Activated CD4-positive, CD25-positive, alpha-beta regulatory T cell treated with anti-CD3 and anti-CD28 coated beads, Interleukin-2, amount 50 U/mL, for 16 hours (primary cell): ENCODE data around the gene ADAMTS16.
"Not testable (repeated sequence)": the region's sequence is repeated elsewhere in the genome, so short reads cannot be mapped to it uniquely, and the experiment has no call there.

Experiments
- DNase-seq: peaks from one replicate; pipeline ENCODE4 v3.0.0-alpha.2; 2020; ENCODE audit warnings: low read depth, low spot score

The ADAMTS16 gene

GRCh38 chr5:5139777-5140478 lies at the start of gene ADAMTS16:
Gene ADAMTS16, plus strand, starts transcription at chr5:5140330. Its CDS starts 138 bp downstream, at chr5:5140468.
- no peak for DNase-seq

- no peak for DNase-seq
Observed at GRCh38 chr5:5092149-5092548, 48.0 kb upstream of the ADAMTS16 start.

GRCh38 chr5:5100635-5101034 lies 39.5 kb upstream of the ADAMTS16 start:
- DNase-seq: no peak

GRCh38 chr5:5101676-5102075 lies 38.5 kb upstream of the ADAMTS16 start:
- no peak for DNase-seq

- DNase-seq: no peak
Observed at GRCh38 chr5:5103245-5103644, 36.9 kb upstream of the ADAMTS16 start.

GRCh38 chr5:5104550-5104949 lies 35.6 kb upstream of the ADAMTS16 start:
- DNase-seq: no peak

- no peak for DNase-seq
Observed at GRCh38 chr5:5105531-5105930, 34.6 kb upstream of the ADAMTS16 start.

GRCh38 chr5:5116956-5117355 lies 23.2 kb upstream of the ADAMTS16 start:
- DNase-seq: no peak

GRCh38 chr5:5122776-5123175 lies 17.4 kb upstream of the ADAMTS16 start:
- no peak for DNase-seq

GRCh38 chr5:5124231-5124630 lies 15.9 kb upstream of the ADAMTS16 start:
- DNase-seq: no peak

GRCh38 chr5:5126444-5126843 lies 13.7 kb upstream of the ADAMTS16 start:
- DNase-seq: no peak

- DNase-seq: no peak
Observed at GRCh38 chr5:5128766-5129165, 11.4 kb upstream of the ADAMTS16 start.

- DNase-seq: no peak
Observed at GRCh38 chr5:5132234-5132633, 7.9 kb upstream of the ADAMTS16 start.

- no peak for DNase-seq
Observed at GRCh38 chr5:5132693-5133295, 7.3 kb upstream of the ADAMTS16 start.

GRCh38 chr5:5134107-5134506 lies 6.0 kb upstream of the ADAMTS16 start:
- no peak for DNase-seq

- DNase-seq: no peak
Observed at GRCh38 chr5:5135957-5136676, 4.0 kb upstream of the ADAMTS16 start.

GRCh38 chr5:5137851-5138250 lies 2.3 kb upstream of the ADAMTS16 start:
- not testable (repeated sequence) for DNase-seq

GRCh38 chr5:5139336-5139776 lies 774 bp upstream of the ADAMTS16 start:
- no peak for DNase-seq

- DNase-seq: no peak
Observed at GRCh38 chr5:5140479-5141338, 579 bp downstream of the ADAMTS16 start.

- DNase-seq: no peak
Observed at GRCh38 chr5:5141339-5141599, 1.1 kb downstream of the ADAMTS16 start.

GRCh38 chr5:5141625-5142525 lies 1.7 kb downstream of the ADAMTS16 start:
- DNase-seq: peak; percentile 32
